Smooth muscle cell (in vitro differentiated cells): ENCODE data around the gene UCN3. TPM values are rescaled to one million over a fixed set of nuclear protein-coding genes. Genes with fewer than 3 reads are reported as not detected.

ENCODE experiments used
- DNase-seq: peaks from one replicate; lab custom pipeline; 2025; ENCODE audit not compliant: unreplicated experiment; lab: John Stamatoyannopoulos, UW
- H2AFZ ChIP-seq: fragments of 200-600 bp; sonication (generic); 2 replicates; pipeline ENCODE4 v1.6.0; 2016; ENCODE audit warnings: antibody characterized with exemption, low read depth, mild to moderate bottlenecking
- H3F3A ChIP-seq: fragments of 200-600 bp; sonication (generic); 2 replicates; pipeline ENCODE4 v1.6.0; 2017; ENCODE audit warnings: antibody characterized with exemption, low read depth
- H3K27ac ChIP-seq: fragments of 200-600 bp; sonication (generic); 2 replicates; pipeline ENCODE4 v1.5.1; 2016; ENCODE audit warnings: low read depth, mild to moderate bottlenecking
- H3K27me3 ChIP-seq: fragments of 200-600 bp; sonication (generic); 2 replicates; pipeline ENCODE4 v1.6.1; 2016; ENCODE audit warnings: low read depth, mild to moderate bottlenecking
- H3K36me3 ChIP-seq: fragments of 200-600 bp; sonication (generic); 2 replicates; pipeline ENCODE4 v1.5.1; 2016; ENCODE audit warnings: low read depth
- H3K4me1 ChIP-seq: fragments of 200-600 bp; sonication (generic); 2 replicates; pipeline ENCODE4 v1.5.1; 2016; ENCODE audit warnings: low read depth
- H3K4me2 ChIP-seq: fragments of 200-600 bp; sonication (generic); 2 replicates; pipeline ENCODE4 v1.6.0; 2016; ENCODE audit warnings: mild to moderate bottlenecking
- H3K4me3 ChIP-seq: fragments of 200-600 bp; sonication (generic); 2 replicates; pipeline ENCODE4 v1.5.1; 2016; ENCODE audit warnings: mild to moderate bottlenecking
- H3K79me2 ChIP-seq: fragments of 200-600 bp; sonication (generic); 2 replicates; pipeline ENCODE4 v1.6.0; 2016; ENCODE audit warnings: low read depth, mild to moderate bottlenecking
- H3K9ac ChIP-seq: fragments of 200-600 bp; sonication (generic); 2 replicates; pipeline ENCODE4 v1.6.0; 2016; ENCODE audit warnings: low read depth
- H3K9me3 ChIP-seq: fragments of 200-600 bp; sonication (generic); replicated peaks from 2 replicates; pipeline ENCODE4 v1.5.1; 2016; ENCODE audit warnings: low read depth
- H4K20me1 ChIP-seq: fragments of 200-600 bp; sonication (generic); 2 replicates; pipeline ENCODE4 v1.6.0; 2016; ENCODE audit warnings: low read depth
- CTCF ChIP-seq: fragments of 200-600 bp; sonication (generic); IDR thresholded peaks from 2 replicates; pipeline ENCODE4 v1.5.1; 2017; ENCODE audit warnings: borderline replicate concordance, mild to moderate bottlenecking, antibody characterized with exemption; ENCODE audit not compliant: insufficient read depth, poor library complexity, severe bottlenecking
- WGBS: methylation state at CpG from one replicate; pipeline ENCODE4 v1.1.7; 2016; ENCODE audit warnings: low lambda C conversion rate; 5-methylcytosine and 5-hydroxymethylcytosine counted together
- polyA plus RNA-seq: library from polyadenylated mRNA; unstranded; fragments of >200 nt; fragmentation: Nextera tagmentation; extraction: Ambion mirVana; gene quantifications from 2 replicates; pipeline ENCODE4 v1.2.1, GENCODE V29; 2016
- total RNA-seq: library from RNA; depleted of rRNA; stranded (reverse); fragments of >200 nt; gene quantifications from 2 replicates; pipeline ENCODE4 v1.2.3, GENCODE V29; 2014

Gene UCN3
- total and polyA plus RNA-seq, 2 experiments from 2014 or later: not detected

- H2AFZ ChIP-seq: peak overlapping the region; percentile 87
- peak overlapping the region; percentile 92 for H3K4me2 ChIP-seq
- DNase-seq: no peak
- peaks cover 2% of the 10 kb centered on the region for H3K9me3 ChIP-seq
- peak overlapping the region; percentile 90 for H3K9ac ChIP-seq
- H3K79me2 ChIP-seq: peaks cover 49% of the 10 kb centered on the region
- WGBS: 17% methylated on average over 18 of the region's 20 CpGs
- no peak overlapping the region for H3K27ac ChIP-seq
- H4K20me1 ChIP-seq: no peaks in the 10 kb centered on the region
- H3K27me3 ChIP-seq: no peaks in the 10 kb centered on the region
- no peaks in the 10 kb centered on the region for H3F3A ChIP-seq
- peak overlapping the region; percentile 98 for H3K4me3 ChIP-seq
- no peak for TF ChIP-seq CTCF
- no peaks in the 10 kb centered on the region for H3K36me3 ChIP-seq
- H3K4me1 ChIP-seq: peaks cover 11% of the 10 kb centered on the region
These were observed 48.5 kb downstream of the UCN3 start for GRCh38 chr10:5413012-5413938.

- no peak for TF ChIP-seq CTCF
- Histone ChIP-seq H3K4me1 (peaks cover 10% of the 10 kb centered on the region), H3K9me3 (peaks cover 10% of the 10 kb centered on the region)
These were observed 52.2 kb downstream of the UCN3 start for GRCh38 chr10:5416981-5417380.

GRCh38 chr10:5418584-5418983 lies 53.8 kb downstream of the UCN3 start:
- Histone ChIP-seq H4K20me1 (no peaks in the 10 kb centered on the region), H3K4me2 (no peak overlapping the region), H3K79me2 (peaks cover 95% of the 10 kb centered on the region), H2AFZ (no peak overlapping the region), H3K27me3 (no peaks in the 10 kb centered on the region), H3K4me1 (peaks cover 3% of the 10 kb centered on the region), H3K9ac (no peak overlapping the region), H3K9me3 (peaks cover 10% of the 10 kb centered on the region), H3K36me3 (no peaks in the 10 kb centered on the region), H3F3A (no peaks in the 10 kb centered on the region), H3K4me3 (no peak overlapping the region), H3K27ac (no peak overlapping the region)
- TF ChIP-seq CTCF: no peak
- no peak for DNase-seq

More at GRCh38 chr10:5416981-5417380, 52.2 kb downstream of the UCN3 start:
- no peak for DNase-seq
- WGBS: 79% methylated on average over 11 of the region's 11 CpGs
- Histone ChIP-seq H3K4me2 (no peak overlapping the region), H3K4me3 (no peak overlapping the region), H3K79me2 (peaks cover 86% of the 10 kb centered on the region), H3F3A (no peaks in the 10 kb centered on the region), H3K9ac (no peak overlapping the region), H2AFZ (no peak overlapping the region), H4K20me1 (no peaks in the 10 kb centered on the region), H3K36me3 (no peaks in the 10 kb centered on the region), H3K27ac (no peak overlapping the region), H3K27me3 (no peaks in the 10 kb centered on the region)
